HepG2 (cell line): ENCODE data around the gene DBN1. TPM values are rescaled to one million over a fixed set of nuclear protein-coding genes. Genes with fewer than 3 reads are reported as not detected.
A peak's percentile ranks its signal among the peaks of the same experiment; 100 is the strongest.

Source experiments
- ATAC-seq: fragments of 200-7000 bp; cut with Tn5 transposase; 3 replicates; pipeline ENCODE4 v1.9.1; 2020; ENCODE audit warnings: mild to moderate bottlenecking, moderate library complexity
- BruUV-seq: library from RNA; stranded (reverse); fragments of 400-500 nt; replicated peaks from 2 replicates; lab custom pipeline; 2021; lab: Mats Ljungman, UMichigan
- CTCF ChIA-PET: fragments of 300-600 bp; formaldehyde crosslinking; extraction: SDS; loops from one replicate; lab custom pipeline; 2021; ENCODE audit warnings: low total read pairs, inconsistent platforms, low intra/inter-chr PET ratio; lab: Yijun Ruan, JAX
- POLR2A ChIA-PET: fragments of 350-600 bp; sonication (Branson Sonifier 250); formaldehyde crosslinking; loops from one replicate; lab custom pipeline; 2020; ENCODE audit warnings: antibody characterized with exemption, inconsistent platforms; lab: Yijun Ruan, JAX
- DNase-seq: peaks from one replicate; pipeline ENCODE4 v3.0.0-alpha.2; 2015; ENCODE audit warnings: low spot score
- FAIRE-seq: peaks from 3 replicates; lab custom pipeline; 2011; peaks lifted over from hg19 to GRCh38; lab: Jason Lieb, UNC
- H2AFZ ChIP-seq: one replicate; pipeline ENCODE4 v1.6.1; 2011; ENCODE audit warnings: low read length, inconsistent platforms
- H3K27ac ChIP-seq: fragments of 300-600 bp; 3 replicates; pipeline ENCODE4 v1.8.0; 2011; ENCODE audit warnings: mixed run types, mild to moderate bottlenecking, mixed read lengths, low read length, inconsistent platforms; ENCODE audit not compliant: insufficient read depth; ENCODE audit errors: extremely low read length
- H3K27me3 ChIP-seq, 2 experiments: fragments of 200-600 bp in 1 of 2; 2 replicates in 1 of 2; 3 replicates in 1 of 2; pipeline versions ENCODE4 v1.6.0 to v1.8.0; 2011; ENCODE audit warnings: low read length in 2 of 2, mild to moderate bottlenecking in 2 of 2, moderate library complexity in 2 of 2, inconsistent platforms in 1 of 2; ENCODE audit not compliant: insufficient read depth in 2 of 2, control insufficient read depth in 1 of 2
- H3K36me3 ChIP-seq, 2 experiments: fragments of 200-600 bp in 1 of 2; replicated peaks in 1 of 2; 2 replicates in 1 of 2; 3 replicates in 1 of 2; pipeline versions ENCODE4 v1.5.1 to v1.8.0; 2011; ENCODE audit warnings: low read length in 2 of 2, inconsistent platforms in 1 of 2; ENCODE audit not compliant: insufficient read depth in 2 of 2, control insufficient read depth in 1 of 2
- H3K4me1 ChIP-seq: 2 replicates; pipeline ENCODE4 v1.5.1; 2012; ENCODE audit warnings: low read length, inconsistent platforms; ENCODE audit not compliant: insufficient read depth
- H3K4me2 ChIP-seq: 2 replicates; pipeline ENCODE4 v1.6.0; 2011; ENCODE audit warnings: low read depth, low read length, inconsistent platforms
- H3K4me3 ChIP-seq, 3 experiments: fragments of 200-600 bp in 1 of 3; sonication (generic), shearing (Covaris generic) in 1 of 3; replicated peaks in 1 of 3; 2 replicates each; pipeline ENCODE4 v1.5.1; 2011 to 2016; ENCODE audit warnings: low read length in 3 of 3, inconsistent platforms in 2 of 3, low read depth in 2 of 3, mild to moderate bottlenecking in 2 of 3, control low read depth in 1 of 3, mixed read lengths in 1 of 3; ENCODE audit not compliant: insufficient read depth in 1 of 3
- H3K79me2 ChIP-seq: one replicate; pipeline ENCODE4 v1.6.1; 2011; ENCODE audit warnings: low read length, inconsistent platforms; ENCODE audit not compliant: insufficient read depth
- H3K9ac ChIP-seq: 2 replicates; pipeline ENCODE4 v1.6.0; 2011; ENCODE audit warnings: mild to moderate bottlenecking, low read depth, low read length, inconsistent platforms; ENCODE audit not compliant: insufficient read depth
- H3K9me3 ChIP-seq: 2 replicates; pipeline ENCODE4 v1.5.1; 2012; ENCODE audit warnings: mild to moderate bottlenecking, low read length
- H4K20me1 ChIP-seq: 2 replicates; pipeline ENCODE4 v1.6.0; 2011; ENCODE audit warnings: inconsistent platforms, mild to moderate bottlenecking, low read length, moderate library complexity; ENCODE audit not compliant: insufficient read depth
- EHMT2 ChIP-seq: fragments of 200-600 bp; sonication (generic); IDR thresholded peaks from 2 replicates; pipeline ENCODE4 v1.7.0; 2017; ENCODE audit warnings: antibody characterized with exemption, low read depth, low read length, borderline replicate concordance
- KDM3A ChIP-seq: IDR thresholded peaks from 2 replicates; pipeline ENCODE4 v1.6.1; 2018; ENCODE audit warnings: low read depth, missing compliant biosample characterization
- NONO ChIP-seq, 2 experiments: fragments of 450-650 bp in 1 of 2; sonication (generic) in 1 of 2; formaldehyde crosslinking in 1 of 2; IDR thresholded peaks in 1 of 2; conservative IDR thresholded peaks in 1 of 2; 2 replicates each; pipeline versions ENCODE4 v1.6.1 to v1.8.0; 2017 to 2022; ENCODE audit warnings: mild to moderate bottlenecking in 1 of 2, missing genetic modification reagents in 1 of 2, moderate library complexity in 1 of 2
- RFXANK ChIP-seq: IDR thresholded peaks from 2 replicates; pipeline ENCODE4 v1.6.1; 2016
- ZNF234 ChIP-seq: sonication (generic); formaldehyde crosslinking; conservative IDR thresholded peaks from 2 replicates; pipeline ENCODE4 v1.5.1; 2020; ENCODE audit warnings: mild to moderate bottlenecking, missing genetic modification reagents
- ZNF33B ChIP-seq: sonication (generic); formaldehyde crosslinking; IDR thresholded peaks from 2 replicates; pipeline ENCODE4 v1.5.1; 2020; ENCODE audit warnings: mild to moderate bottlenecking, missing genetic modification reagents
- ZNF775 ChIP-seq: sonication (generic); formaldehyde crosslinking; IDR thresholded peaks from 2 replicates; pipeline ENCODE4 v1.4.0; 2020; ENCODE audit warnings: missing genetic modification reagents, mild to moderate bottlenecking, moderate library complexity, borderline replicate concordance
- WGBS: methylation state at CpG from one replicate; pipeline ENCODE4 v1.1.6; 2017; ENCODE audit warnings: low lambda C conversion rate; 5-methylcytosine and 5-hydroxymethylcytosine counted together
- in situ Hi-C: cut with HindIII; loops from 2 replicates; pipeline ENCODE4 v1.10.0; 2017; ENCODE audit warnings: low pct_unique_long_range_greater_than_20kb; ENCODE audit not compliant: extremely low pct_ligation_motif_present
- intact Hi-C: fragments of 100-400 bp; cut with micrococcal nuclease; formaldehyde crosslinking; loops from one replicate; pipeline ENCODE4 v1.10.0; 2022; ENCODE audit not compliant: unreplicated experiment
- polyA plus RNA-seq, 8 experiments: library from polyadenylated mRNA; depleted of rRNA in 3 of 8; stranded (reverse) in 7 of 8; unstranded in 1 of 8; fragments of >200 nt; fragmentation: Illumina TruSeq in 4 of 8; extraction: Trizol in 4 of 8; gene quantifications; 2 replicates each; pipeline versions ENCODE4 v1.2.1 to v1.2.3, GENCODE V29; 2011 to 2016; ENCODE audit warnings: low read depth in 4 of 8, missing spikeins in 1 of 8, mixed read lengths in 1 of 8; ENCODE audit not compliant: insufficient read depth in 1 of 8
- total RNA-seq, 5 experiments: library from RNA; depleted of rRNA; stranded (reverse); fragments of >200 nt; fragmentation: Illumina TruSeq; extraction: Trizol; gene quantifications; 2 replicates each; pipeline ENCODE4 v1.2.3, GENCODE V29; 2016; ENCODE audit warnings: low read depth in 1 of 5
- TF ChIP-seq, protein P1 (sequence below): sonication (generic); formaldehyde crosslinking; IDR thresholded peaks from 2 replicates; pipeline ENCODE4 v1.4.0; 2020; ENCODE audit warnings: missing genetic modification reagents, borderline replicate concordance
- TF ChIP-seq, protein P2 (sequence below), 2 experiments: sonication (generic) in 1 of 2; formaldehyde crosslinking in 1 of 2; IDR thresholded peaks; 2 replicates each; pipeline versions ENCODE4 v1.4.0 to v1.6.1; 2016 to 2020; ENCODE audit warnings: borderline replicate concordance in 1 of 2, low read depth in 1 of 2, mild to moderate bottlenecking in 1 of 2, missing genetic modification reagents in 1 of 2
- TF ChIP-seq, protein P3 (sequence below): sonication (generic); formaldehyde crosslinking; IDR thresholded peaks from 2 replicates; pipeline ENCODE4 v1.9.0; 2021; ENCODE audit warnings: missing genetic modification reagents, mild to moderate bottlenecking, borderline replicate concordance

The DBN1 gene
- total and polyA plus RNA-seq, 2 of the 13 experiments (the other 11 are each of a cell fraction or from before 2014, with no cell fraction given) = 27.0 to 37.3 TPM

DNA sequence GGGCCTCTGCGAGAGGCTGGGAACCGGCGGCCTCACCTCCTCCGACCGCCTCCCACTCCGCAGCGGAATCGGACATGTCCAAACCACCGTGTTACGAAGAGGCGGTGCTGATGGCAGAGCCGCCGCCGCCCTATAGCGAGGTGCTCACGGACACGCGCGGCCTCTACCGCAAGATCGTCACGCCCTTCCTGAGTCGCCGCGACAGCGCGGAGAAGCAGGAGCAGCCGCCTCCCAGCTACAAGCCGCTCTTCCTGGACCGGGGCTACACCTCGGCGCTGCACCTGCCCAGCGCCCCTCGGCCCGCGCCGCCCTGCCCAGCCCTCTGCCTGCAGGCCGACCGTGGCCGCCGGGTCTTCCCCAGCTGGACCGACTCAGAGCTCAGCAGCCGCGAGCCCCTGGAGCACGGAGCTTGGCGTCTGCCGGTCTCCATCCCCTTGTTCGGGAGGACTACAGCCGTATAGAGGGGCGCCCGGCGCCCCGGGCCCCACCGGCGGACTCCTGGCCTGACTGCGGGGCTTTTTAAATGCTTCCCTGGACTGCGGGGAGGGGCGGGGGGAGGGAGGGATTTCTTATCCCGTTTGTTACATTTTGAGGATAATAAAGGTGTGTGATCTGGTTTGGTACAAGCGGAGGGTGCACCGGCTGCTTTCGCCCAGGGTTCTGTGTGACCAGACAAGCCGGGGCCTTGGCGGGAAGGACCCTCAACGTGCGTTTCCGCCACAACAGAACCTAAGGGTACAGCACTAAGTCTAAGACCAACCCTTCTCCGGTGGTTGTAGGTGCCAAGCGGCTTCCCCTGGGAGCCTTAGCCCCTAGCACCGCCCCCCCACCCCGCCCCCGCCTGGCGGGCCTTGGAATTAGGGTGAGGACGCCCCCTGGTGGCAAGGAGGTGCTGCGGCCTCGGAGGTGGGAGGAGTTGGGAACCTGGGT is 17.5 kb downstream of the DBN1 start:
- no peaks in the 10 kb centered on the region for H3K9me3 ChIP-seq
- no peak overlapping the region for H2AFZ ChIP-seq
- H3K79me2 ChIP-seq = peaks cover 5% of the 10 kb centered on the region
- peak overlapping the region; percentile 98 for H3K4me2 ChIP-seq
- FAIRE-seq (peak; percentile 60), ATAC-seq (peak; percentile 32), DNase-seq (peak; percentile 77)
- CTCF ChIA-PET = interaction anchor here (1.0 to 4.8 kb wide), 11 partner anchors 8 to 146 kb away, joined by 3 to 54 read pairs (median 5); partner anchors contain the start of genes GRK6 and PDLIM7
- WGBS = 3% methylated on average over 16 of the region's 76 CpGs
- peaks cover 0 to 7% of the 10 kb centered on the region in 2 experiments; a peak in 2 of 5 replicates for H3K36me3 ChIP-seq
- peak overlapping the region; percentile 82 for H3K9ac ChIP-seq
- in situ Hi-C loops (loop anchor here (5.0 to 25.0 kb wide), 2 partner anchors 69 to 344 kb away; no protein-coding TSS in a partner anchor), intact Hi-C loops (loop anchor here (2.0 kb wide), 2 partner anchors 41 to 85 kb away; partner anchors contain the start of gene PDLIM7)
- H3K27ac ChIP-seq = peak overlapping the region; percentile 84
- BruUV-seq = TSS peak; percentile 61
- H3K4me3 ChIP-seq = peak overlapping the region; percentile 81 to 89 (median 87)
- H4K20me1 ChIP-seq = peaks cover 12% of the 10 kb centered on the region; the same call in 1 of the 2 replicates
- no peaks in the 10 kb centered on the region; a peak in 1 of 5 replicates for H3K27me3 ChIP-seq
- POLR2A ChIA-PET = interaction anchor here (0.8 to 4.4 kb wide), 19 partner anchors 10 to 342 kb away, joined by 3 to 29 read pairs (median 7); partner anchors contain the start of genes F12, GRK6 and PDLIM7
- peaks cover 29% of the 10 kb centered on the region for H3K4me1 ChIP-seq
- peak; percentile 52; the same call in 1 of the 2 replicates for TF ChIP-seq ZNF234
- TF ChIP-seq, protein P1, sequence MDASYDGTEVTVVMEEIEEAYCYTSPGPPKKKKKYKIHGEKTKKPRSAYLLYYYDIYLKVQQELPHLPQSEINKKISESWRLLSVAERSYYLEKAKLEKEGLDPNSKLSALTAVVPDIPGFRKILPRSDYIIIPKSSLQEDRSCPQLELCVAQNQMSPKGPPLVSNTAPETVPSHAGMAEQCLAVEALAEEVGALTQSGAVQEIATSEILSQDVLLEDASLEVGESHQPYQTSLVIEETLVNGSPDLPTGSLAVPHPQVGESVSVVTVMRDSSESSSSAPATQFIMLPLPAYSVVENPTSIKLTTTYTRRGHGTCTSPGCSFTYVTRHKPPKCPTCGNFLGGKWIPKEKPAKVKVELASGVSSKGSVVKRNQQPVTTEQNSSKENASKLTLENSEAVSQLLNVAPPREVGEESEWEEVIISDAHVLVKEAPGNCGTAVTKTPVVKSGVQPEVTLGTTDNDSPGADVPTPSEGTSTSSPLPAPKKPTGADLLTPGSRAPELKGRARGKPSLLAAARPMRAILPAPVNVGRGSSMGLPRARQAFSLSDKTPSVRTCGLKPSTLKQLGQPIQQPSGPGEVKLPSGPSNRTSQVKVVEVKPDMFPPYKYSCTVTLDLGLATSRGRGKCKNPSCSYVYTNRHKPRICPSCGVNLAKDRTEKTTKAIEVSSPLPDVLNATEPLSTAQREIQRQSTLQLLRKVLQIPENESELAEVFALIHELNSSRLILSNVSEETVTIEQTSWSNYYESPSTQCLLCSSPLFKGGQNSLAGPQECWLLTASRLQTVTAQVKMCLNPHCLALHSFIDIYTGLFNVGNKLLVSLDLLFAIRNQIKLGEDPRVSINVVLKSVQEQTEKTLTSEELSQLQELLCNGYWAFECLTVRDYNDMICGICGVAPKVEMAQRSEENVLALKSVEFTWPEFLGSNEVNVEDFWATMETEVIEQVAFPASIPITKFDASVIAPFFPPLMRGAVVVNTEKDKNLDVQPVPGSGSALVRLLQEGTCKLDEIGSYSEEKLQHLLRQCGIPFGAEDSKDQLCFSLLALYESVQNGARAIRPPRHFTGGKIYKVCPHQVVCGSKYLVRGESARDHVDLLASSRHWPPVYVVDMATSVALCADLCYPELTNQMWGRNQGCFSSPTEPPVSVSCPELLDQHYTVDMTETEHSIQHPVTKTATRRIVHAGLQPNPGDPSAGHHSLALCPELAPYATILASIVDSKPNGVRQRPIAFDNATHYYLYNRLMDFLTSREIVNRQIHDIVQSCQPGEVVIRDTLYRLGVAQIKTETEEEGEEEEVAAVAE (CRISPR knock-in tag) = no peak
- no peak for TF ChIP-seq ZNF775 (CRISPR knock-in tag)
- TF ChIP-seq, protein P2, sequence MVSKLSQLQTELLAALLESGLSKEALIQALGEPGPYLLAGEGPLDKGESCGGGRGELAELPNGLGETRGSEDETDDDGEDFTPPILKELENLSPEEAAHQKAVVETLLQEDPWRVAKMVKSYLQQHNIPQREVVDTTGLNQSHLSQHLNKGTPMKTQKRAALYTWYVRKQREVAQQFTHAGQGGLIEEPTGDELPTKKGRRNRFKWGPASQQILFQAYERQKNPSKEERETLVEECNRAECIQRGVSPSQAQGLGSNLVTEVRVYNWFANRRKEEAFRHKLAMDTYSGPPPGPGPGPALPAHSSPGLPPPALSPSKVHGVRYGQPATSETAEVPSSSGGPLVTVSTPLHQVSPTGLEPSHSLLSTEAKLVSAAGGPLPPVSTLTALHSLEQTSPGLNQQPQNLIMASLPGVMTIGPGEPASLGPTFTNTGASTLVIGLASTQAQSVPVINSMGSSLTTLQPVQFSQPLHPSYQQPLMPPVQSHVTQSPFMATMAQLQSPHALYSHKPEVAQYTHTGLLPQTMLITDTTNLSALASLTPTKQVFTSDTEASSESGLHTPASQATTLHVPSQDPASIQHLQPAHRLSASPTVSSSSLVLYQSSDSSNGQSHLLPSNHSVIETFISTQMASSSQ (IDR thresholded peaks at IDR 0.05; ENCODE audit: low read depth) = no peak
- TF ChIP-seq, protein P2 (CRISPR knock-in tag; IDR thresholded peaks at IDR 0.05; ENCODE audit: borderline replicate concordance) = 0 out of 2 replicates have a peak, but pooled peaks have one; percentile 1
- no peak for TF ChIP-seq KDM3A (CRISPR knock-in tag)
- no peak for TF ChIP-seq ZNF33B (CRISPR knock-in tag)
- TF ChIP-seq, protein P3, sequence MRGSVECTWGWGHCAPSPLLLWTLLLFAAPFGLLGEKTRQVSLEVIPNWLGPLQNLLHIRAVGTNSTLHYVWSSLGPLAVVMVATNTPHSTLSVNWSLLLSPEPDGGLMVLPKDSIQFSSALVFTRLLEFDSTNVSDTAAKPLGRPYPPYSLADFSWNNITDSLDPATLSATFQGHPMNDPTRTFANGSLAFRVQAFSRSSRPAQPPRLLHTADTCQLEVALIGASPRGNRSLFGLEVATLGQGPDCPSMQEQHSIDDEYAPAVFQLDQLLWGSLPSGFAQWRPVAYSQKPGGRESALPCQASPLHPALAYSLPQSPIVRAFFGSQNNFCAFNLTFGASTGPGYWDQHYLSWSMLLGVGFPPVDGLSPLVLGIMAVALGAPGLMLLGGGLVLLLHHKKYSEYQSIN (CRISPR knock-in tag) = no peak
- no peak for TF ChIP-seq RFXANK
- TF ChIP-seq NONO (IDR thresholded peaks at IDR 0.05) = no peak
- TF ChIP-seq NONO (CRISPR knock-in tag; conservative IDR thresholded peaks at IDR 0.05) = peak; percentile 30; the same call in 1 of the 2 replicates
- TF ChIP-seq EHMT2 = no peak
